Measurements from ENCODE around the gene TMEM44.

GRCh38 chr3:194642769-194643168 lies 9.6 kb upstream of the TMEM44 start:
- TF ChIP-seq CTCF (IDR thresholded peaks at IDR 0.05) = no peak
- no peak for TF ChIP-seq EP300 (IDR thresholded peaks at IDR 0.05)
